HL-60 (cell line): ENCODE results near the gene CSMD2.

Experiments used
- DNase-seq, 2 experiments: peaks; one replicate each; pipeline ENCODE4 v3.0.0-alpha.2; 2010 to 2020; ENCODE audit warnings: low read depth in 1 of 2, low spot score in 1 of 2
- H3K27ac ChIP-seq: fragments of 250-450 bp; sonication (Bioruptor Pico); replicated peaks from 2 replicates; pipeline ENCODE4 v1.5.1; 2020; ENCODE audit warnings: mild to moderate bottlenecking, moderate library complexity
- H3K27me3 ChIP-seq: fragments of 250-450 bp; sonication (Bioruptor Pico); 2 replicates; pipeline ENCODE4 v1.5.1; 2021; ENCODE audit warnings: mild to moderate bottlenecking, moderate library complexity; ENCODE audit not compliant: insufficient read depth, poor library complexity, severe bottlenecking
- H3K4me3 ChIP-seq: replicated peaks from 2 replicates; pipeline ENCODE4 v1.5.1; 2011; ENCODE audit warnings: mild to moderate bottlenecking, control low read depth, low read length; ENCODE audit not compliant: insufficient read depth
- GABPA ChIP-seq: IDR thresholded peaks from 2 replicates; pipeline ENCODE4 v1.6.1; 2012; ENCODE audit warnings: low read depth
- POLR2AphosphoS5 ChIP-seq: IDR thresholded peaks from 2 replicates; pipeline ENCODE4 v1.6.1; 2012; ENCODE audit warnings: low read depth
- SPI1 ChIP-seq: IDR thresholded peaks from 2 replicates; pipeline ENCODE4 v1.6.1; 2012; ENCODE audit warnings: low read depth, mild to moderate bottlenecking, borderline replicate concordance
- TF ChIP-seq, protein P1 (sequence below): IDR thresholded peaks from 2 replicates; pipeline ENCODE4 v1.6.1; 2012; ENCODE audit warnings: low read depth; ENCODE audit not compliant: insufficient replicate concordance
- TF ChIP-seq, protein P2 (sequence below): IDR thresholded peaks from one replicate; pipeline ENCODE4 v1.5.1; 2011; ENCODE audit warnings: low read length, control low read depth, inconsistent platforms; ENCODE audit not compliant: insufficient read depth

Gene CSMD2

DNA sequence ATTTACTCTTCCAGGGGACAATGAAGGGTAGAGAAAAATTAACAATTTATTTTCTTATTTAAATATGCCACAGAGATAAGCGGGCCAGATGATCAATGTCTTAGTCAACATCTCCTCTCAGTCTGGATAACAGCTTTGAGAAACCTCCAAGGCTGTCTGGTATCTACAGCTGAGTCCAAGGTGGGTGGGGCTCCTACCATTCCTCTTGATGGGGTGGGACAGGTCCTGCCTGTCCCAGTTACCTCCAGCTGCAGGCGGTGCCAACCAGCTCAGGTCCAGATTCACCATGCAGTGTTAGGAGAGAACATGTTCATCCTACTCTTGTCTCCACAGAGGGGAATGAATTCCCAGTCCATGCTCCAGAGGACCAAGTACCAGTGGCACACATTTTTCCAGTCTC is 21.1 kb downstream of the CSMD2 start:
- TF ChIP-seq POLR2AphosphoS5 (no peak), SPI1 (no peak), GABPA (no peak)
- TF ChIP-seq, protein P1, sequence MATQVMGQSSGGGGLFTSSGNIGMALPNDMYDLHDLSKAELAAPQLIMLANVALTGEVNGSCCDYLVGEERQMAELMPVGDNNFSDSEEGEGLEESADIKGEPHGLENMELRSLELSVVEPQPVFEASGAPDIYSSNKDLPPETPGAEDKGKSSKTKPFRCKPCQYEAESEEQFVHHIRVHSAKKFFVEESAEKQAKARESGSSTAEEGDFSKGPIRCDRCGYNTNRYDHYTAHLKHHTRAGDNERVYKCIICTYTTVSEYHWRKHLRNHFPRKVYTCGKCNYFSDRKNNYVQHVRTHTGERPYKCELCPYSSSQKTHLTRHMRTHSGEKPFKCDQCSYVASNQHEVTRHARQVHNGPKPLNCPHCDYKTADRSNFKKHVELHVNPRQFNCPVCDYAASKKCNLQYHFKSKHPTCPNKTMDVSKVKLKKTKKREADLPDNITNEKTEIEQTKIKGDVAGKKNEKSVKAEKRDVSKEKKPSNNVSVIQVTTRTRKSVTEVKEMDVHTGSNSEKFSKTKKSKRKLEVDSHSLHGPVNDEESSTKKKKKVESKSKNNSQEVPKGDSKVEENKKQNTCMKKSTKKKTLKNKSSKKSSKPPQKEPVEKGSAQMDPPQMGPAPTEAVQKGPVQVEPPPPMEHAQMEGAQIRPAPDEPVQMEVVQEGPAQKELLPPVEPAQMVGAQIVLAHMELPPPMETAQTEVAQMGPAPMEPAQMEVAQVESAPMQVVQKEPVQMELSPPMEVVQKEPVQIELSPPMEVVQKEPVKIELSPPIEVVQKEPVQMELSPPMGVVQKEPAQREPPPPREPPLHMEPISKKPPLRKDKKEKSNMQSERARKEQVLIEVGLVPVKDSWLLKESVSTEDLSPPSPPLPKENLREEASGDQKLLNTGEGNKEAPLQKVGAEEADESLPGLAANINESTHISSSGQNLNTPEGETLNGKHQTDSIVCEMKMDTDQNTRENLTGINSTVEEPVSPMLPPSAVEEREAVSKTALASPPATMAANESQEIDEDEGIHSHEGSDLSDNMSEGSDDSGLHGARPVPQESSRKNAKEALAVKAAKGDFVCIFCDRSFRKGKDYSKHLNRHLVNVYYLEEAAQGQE: no peak
- TF ChIP-seq, protein P2, sequence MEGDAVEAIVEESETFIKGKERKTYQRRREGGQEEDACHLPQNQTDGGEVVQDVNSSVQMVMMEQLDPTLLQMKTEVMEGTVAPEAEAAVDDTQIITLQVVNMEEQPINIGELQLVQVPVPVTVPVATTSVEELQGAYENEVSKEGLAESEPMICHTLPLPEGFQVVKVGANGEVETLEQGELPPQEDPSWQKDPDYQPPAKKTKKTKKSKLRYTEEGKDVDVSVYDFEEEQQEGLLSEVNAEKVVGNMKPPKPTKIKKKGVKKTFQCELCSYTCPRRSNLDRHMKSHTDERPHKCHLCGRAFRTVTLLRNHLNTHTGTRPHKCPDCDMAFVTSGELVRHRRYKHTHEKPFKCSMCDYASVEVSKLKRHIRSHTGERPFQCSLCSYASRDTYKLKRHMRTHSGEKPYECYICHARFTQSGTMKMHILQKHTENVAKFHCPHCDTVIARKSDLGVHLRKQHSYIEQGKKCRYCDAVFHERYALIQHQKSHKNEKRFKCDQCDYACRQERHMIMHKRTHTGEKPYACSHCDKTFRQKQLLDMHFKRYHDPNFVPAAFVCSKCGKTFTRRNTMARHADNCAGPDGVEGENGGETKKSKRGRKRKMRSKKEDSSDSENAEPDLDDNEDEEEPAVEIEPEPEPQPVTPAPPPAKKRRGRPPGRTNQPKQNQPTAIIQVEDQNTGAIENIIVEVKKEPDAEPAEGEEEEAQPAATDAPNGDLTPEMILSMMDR: no peak
- Histone ChIP-seq H3K27ac (no peak overlapping the region), H3K4me3 (no peak overlapping the region), H3K27me3 (no peaks in the 10 kb centered on the region)
- DNase-seq: no peak

DNA sequence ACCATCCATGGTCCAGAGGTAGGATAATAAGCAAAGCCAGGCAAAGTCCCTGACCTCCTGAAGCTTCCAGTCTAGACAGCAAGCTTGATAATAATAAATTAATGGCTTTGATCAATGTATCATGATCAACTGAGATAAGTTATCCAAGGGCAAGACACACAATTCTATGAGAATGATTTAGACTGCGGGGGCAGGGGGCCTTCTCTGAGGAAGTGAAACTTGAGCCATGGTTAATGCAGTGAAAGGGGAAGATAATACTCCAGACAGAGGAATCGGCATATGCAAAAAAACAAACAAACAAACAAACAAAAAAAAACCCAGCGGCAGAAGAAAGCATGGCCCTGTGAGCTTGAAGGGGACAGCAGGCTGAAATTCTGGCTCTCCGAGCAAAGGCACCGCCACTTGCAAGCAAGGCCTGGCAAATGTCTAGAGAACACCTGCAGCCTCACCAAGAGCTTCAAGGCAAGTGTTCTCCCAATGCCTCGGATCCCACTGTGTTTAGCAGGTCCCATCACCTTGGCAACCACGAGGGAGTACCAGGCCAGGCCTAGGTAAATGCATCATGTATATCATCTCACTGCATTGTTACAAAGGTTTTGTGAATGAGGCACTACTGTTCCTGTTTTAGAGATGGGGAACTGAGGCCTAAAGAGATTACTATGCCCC is 24.9 kb downstream of the CSMD2 start:
- TF ChIP-seq, protein P1: no peak
- TF ChIP-seq POLR2AphosphoS5 (no peak), GABPA (no peak), SPI1 (no peak)
- TF ChIP-seq, protein P2: no peak
- Histone ChIP-seq H3K27me3 (no peaks in the 10 kb centered on the region), H3K4me3 (no peak overlapping the region), H3K27ac (no peak overlapping the region)
- DNase-seq: no peak

DNA sequence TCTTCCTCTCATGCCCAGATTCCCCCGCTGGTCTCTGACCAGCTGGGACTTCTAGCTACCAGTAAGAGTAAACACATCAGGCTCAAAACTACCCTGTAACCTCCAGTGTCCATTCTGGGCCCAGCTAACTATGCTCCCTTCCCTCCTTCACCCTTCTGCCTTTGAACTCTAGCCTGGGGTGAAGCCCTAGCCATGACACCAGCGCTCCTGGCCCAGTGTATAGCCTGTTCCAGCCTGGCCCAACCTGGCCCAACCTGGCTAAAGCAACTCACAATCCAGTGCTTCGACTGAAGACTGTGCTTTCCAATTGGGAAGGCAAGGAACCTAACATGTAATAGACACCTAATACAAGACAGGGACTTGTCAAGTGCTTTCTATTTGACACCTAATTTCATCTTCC is 27.6 kb downstream of the CSMD2 start:
- Histone ChIP-seq H3K27me3 (no peaks in the 10 kb centered on the region), H3K4me3 (no peak overlapping the region), H3K27ac (no peak overlapping the region)
- no peak for DNase-seq
- TF ChIP-seq POLR2AphosphoS5 (no peak), SPI1 (no peak), GABPA (no peak)
- TF ChIP-seq, protein P2: no peak
- TF ChIP-seq, protein P1: no peak
